ENCODE measurements around the gene KCNA10.
A peak's percentile ranks its signal among the peaks of the same experiment; 100 is the strongest.

The KCNA10 gene

GRCh38 chr1:110554871-110555801, 36.2 kb upstream of the KCNA10 start:
- Histone ChIP-seq H3K27me3 (ENCODE audit: control insufficient read depth in 5 of 5, insufficient read depth in 4 of 5, low read length in 5 of 5) (peaks cover 4 to 26% (median 16%) of the 10 kb centered on the region in 5 donors), H3K4me3 (ENCODE audit: low read depth in 1 of 5, low read length in 5 of 5) (peak overlapping the region; percentile 37 to 64 (median 42)), H3K9me3 (ENCODE audit: control insufficient read depth in 5 of 5, low read length in 5 of 5) (no peaks in the 10 kb centered on the region), H3K9ac (ENCODE audit: low read length in 5 of 5) (no peak overlapping the region), H3K4me1 (ENCODE audit: control insufficient read depth in 5 of 5, insufficient read depth in 5 of 5, low read length in 5 of 5) (peaks cover 6 to 17% (median 13%) of the 10 kb centered on the region in 5 donors), H3K27ac (ENCODE audit: low read depth, low read length) (no peak overlapping the region), H3K36me3 (ENCODE audit: control insufficient read depth in 5 of 5, insufficient read depth in 5 of 5, low read length in 5 of 5) (no peaks in the 10 kb centered on the region)

- Histone ChIP-seq H3K9ac (ENCODE audit: low read length in 5 of 5) (no peak overlapping the region), H3K4me3 (ENCODE audit: low read depth in 1 of 5, low read length in 5 of 5) (no peak overlapping the region), H3K36me3 (ENCODE audit: control insufficient read depth in 5 of 5, insufficient read depth in 5 of 5, low read length in 5 of 5) (no peaks in the 10 kb centered on the region), H3K4me1 (ENCODE audit: control insufficient read depth in 5 of 5, insufficient read depth in 5 of 5, low read length in 5 of 5) (peaks cover 4 to 13% (median 13%) of the 10 kb centered on the region in 5 donors), H3K9me3 (ENCODE audit: control insufficient read depth in 5 of 5, low read length in 5 of 5) (no peaks in the 10 kb centered on the region), H3K27ac (ENCODE audit: low read depth, low read length) (no peak overlapping the region), H3K27me3 (ENCODE audit: control insufficient read depth in 5 of 5, insufficient read depth in 4 of 5, low read length in 5 of 5) (peaks cover 4 to 25% (median 14%) of the 10 kb centered on the region in 5 donors)
Observed at GRCh38 chr1:110551278-110551809, 32.4 kb upstream of the KCNA10 start.

GRCh38 chr1:110549831-110550230, 30.9 kb upstream of the KCNA10 start:
- Histone ChIP-seq H3K9ac (ENCODE audit: low read length in 5 of 5) (no peak overlapping the region), H3K9me3 (ENCODE audit: control insufficient read depth in 5 of 5, low read length in 5 of 5) (no peaks in the 10 kb centered on the region), H3K27me3 (ENCODE audit: control insufficient read depth in 5 of 5, insufficient read depth in 4 of 5, low read length in 5 of 5) (peaks cover 0 to 18% (median 9%) of the 10 kb centered on the region in 5 donors), H3K4me1 (ENCODE audit: control insufficient read depth in 5 of 5, insufficient read depth in 5 of 5, low read length in 5 of 5) (peaks cover 0 to 1% (median under 1%) of the 10 kb centered on the region in 5 donors), H3K36me3 (ENCODE audit: control insufficient read depth in 5 of 5, insufficient read depth in 5 of 5, low read length in 5 of 5) (no peaks in the 10 kb centered on the region), H3K27ac (ENCODE audit: low read depth, low read length) (no peak overlapping the region), H3K4me3 (ENCODE audit: low read depth in 1 of 5, low read length in 5 of 5) (no peak overlapping the region)

GRCh38 chr1:110548381-110548780, 29.4 kb upstream of the KCNA10 start:
- Histone ChIP-seq H3K9me3 (ENCODE audit: control insufficient read depth in 5 of 5, low read length in 5 of 5) (no peaks in the 10 kb centered on the region), H3K4me1 (ENCODE audit: control insufficient read depth in 5 of 5, insufficient read depth in 5 of 5, low read length in 5 of 5) (no peaks in the 10 kb centered on the region), H3K4me3 (ENCODE audit: low read depth in 1 of 5, low read length in 5 of 5) (no peak overlapping the region), H3K27me3 (ENCODE audit: control insufficient read depth in 5 of 5, insufficient read depth in 4 of 5, low read length in 5 of 5) (peaks cover 0 to 14% (median 9%) of the 10 kb centered on the region in 5 donors), H3K27ac (ENCODE audit: low read depth, low read length) (no peak overlapping the region), H3K36me3 (ENCODE audit: control insufficient read depth in 5 of 5, insufficient read depth in 5 of 5, low read length in 5 of 5) (no peaks in the 10 kb centered on the region), H3K9ac (ENCODE audit: low read length in 5 of 5) (no peak overlapping the region)

- Histone ChIP-seq H3K9me3 (ENCODE audit: control insufficient read depth in 5 of 5, low read length in 5 of 5) (no peaks in the 10 kb centered on the region), H3K27ac (ENCODE audit: low read depth, low read length) (no peak overlapping the region), H3K36me3 (ENCODE audit: control insufficient read depth in 5 of 5, insufficient read depth in 5 of 5, low read length in 5 of 5) (no peaks in the 10 kb centered on the region), H3K9ac (ENCODE audit: low read length in 5 of 5) (no peak overlapping the region), H3K4me3 (ENCODE audit: low read depth in 1 of 5, low read length in 5 of 5) (no peak overlapping the region), H3K27me3 (ENCODE audit: control insufficient read depth in 5 of 5, insufficient read depth in 4 of 5, low read length in 5 of 5) (peaks cover 0 to 11% (median 6%) of the 10 kb centered on the region in 5 donors), H3K4me1 (ENCODE audit: control insufficient read depth in 5 of 5, insufficient read depth in 5 of 5, low read length in 5 of 5) (no peaks in the 10 kb centered on the region)
Observed at GRCh38 chr1:110547017-110547416, 28.0 kb upstream of the KCNA10 start.

- H3K9ac ChIP-seq (ENCODE audit: low read length in 5 of 5) = no peak overlapping the region
- no peak overlapping the region for H3K27ac ChIP-seq (ENCODE audit: low read depth, low read length)
- H3K4me3 ChIP-seq (ENCODE audit: low read depth in 1 of 5, low read length in 5 of 5) = no peak overlapping the region
- no peaks in the 10 kb centered on the region for H3K9me3 ChIP-seq (ENCODE audit: control insufficient read depth in 5 of 5, low read length in 5 of 5)
- peaks cover 0 to 3% (median 0%) of the 10 kb centered on the region in 5 donors for H3K27me3 ChIP-seq (ENCODE audit: control insufficient read depth in 5 of 5, insufficient read depth in 4 of 5, low read length in 5 of 5)
- H3K36me3 ChIP-seq (ENCODE audit: control insufficient read depth in 5 of 5, insufficient read depth in 5 of 5, low read length in 5 of 5) = no peaks in the 10 kb centered on the region
- no peaks in the 10 kb centered on the region for H3K4me1 ChIP-seq (ENCODE audit: control insufficient read depth in 5 of 5, insufficient read depth in 5 of 5, low read length in 5 of 5)
Observed at GRCh38 chr1:110545492-110545891, 26.5 kb upstream of the KCNA10 start.

GRCh38 chr1:110544753-110545152, 25.8 kb upstream of the KCNA10 start:
- no peak overlapping the region for H3K9ac ChIP-seq (ENCODE audit: low read length in 5 of 5)
- no peaks in the 10 kb centered on the region for H3K9me3 ChIP-seq (ENCODE audit: control insufficient read depth in 5 of 5, low read length in 5 of 5)
- H3K4me3 ChIP-seq (ENCODE audit: low read depth in 1 of 5, low read length in 5 of 5) = no peak overlapping the region
- H3K36me3 ChIP-seq (ENCODE audit: control insufficient read depth in 5 of 5, insufficient read depth in 5 of 5, low read length in 5 of 5) = no peaks in the 10 kb centered on the region
- H3K27me3 ChIP-seq (ENCODE audit: control insufficient read depth in 5 of 5, insufficient read depth in 4 of 5, low read length in 5 of 5) = peaks cover 0 to 3% (median 0%) of the 10 kb centered on the region in 5 donors
- no peaks in the 10 kb centered on the region for H3K4me1 ChIP-seq (ENCODE audit: control insufficient read depth in 5 of 5, insufficient read depth in 5 of 5, low read length in 5 of 5)
- H3K27ac ChIP-seq (ENCODE audit: low read depth, low read length) = no peak overlapping the region

- no peaks in the 10 kb centered on the region for H3K36me3 ChIP-seq (ENCODE audit: control insufficient read depth in 5 of 5, insufficient read depth in 5 of 5, low read length in 5 of 5)
- H3K9ac ChIP-seq (ENCODE audit: low read length in 5 of 5) = no peak overlapping the region
- peaks cover 0 to 5% (median 4%) of the 10 kb centered on the region in 5 donors for H3K27me3 ChIP-seq (ENCODE audit: control insufficient read depth in 5 of 5, insufficient read depth in 4 of 5, low read length in 5 of 5)
- no peak overlapping the region for H3K4me3 ChIP-seq (ENCODE audit: low read depth in 1 of 5, low read length in 5 of 5)
- no peak overlapping the region for H3K27ac ChIP-seq (ENCODE audit: low read depth, low read length)
- H3K9me3 ChIP-seq (ENCODE audit: control insufficient read depth in 5 of 5, low read length in 5 of 5) = no peaks in the 10 kb centered on the region
- no peaks in the 10 kb centered on the region for H3K4me1 ChIP-seq (ENCODE audit: control insufficient read depth in 5 of 5, insufficient read depth in 5 of 5, low read length in 5 of 5)
Observed at GRCh38 chr1:110542725-110543124, 23.8 kb upstream of the KCNA10 start.

GRCh38 chr1:110541906-110542395, 23.0 kb upstream of the KCNA10 start:
- no peaks in the 10 kb centered on the region for H3K36me3 ChIP-seq (ENCODE audit: control insufficient read depth in 5 of 5, insufficient read depth in 5 of 5, low read length in 5 of 5)
- H3K4me3 ChIP-seq (ENCODE audit: low read depth in 1 of 5, low read length in 5 of 5) = no peak overlapping the region
- H3K9ac ChIP-seq (ENCODE audit: low read length in 5 of 5) = no peak overlapping the region
- no peaks in the 10 kb centered on the region for H3K4me1 ChIP-seq (ENCODE audit: control insufficient read depth in 5 of 5, insufficient read depth in 5 of 5, low read length in 5 of 5)
- peaks cover 0 to 5% (median 4%) of the 10 kb centered on the region in 5 donors for H3K27me3 ChIP-seq (ENCODE audit: control insufficient read depth in 5 of 5, insufficient read depth in 4 of 5, low read length in 5 of 5)
- H3K27ac ChIP-seq (ENCODE audit: low read depth, low read length) = no peak overlapping the region
- no peaks in the 10 kb centered on the region for H3K9me3 ChIP-seq (ENCODE audit: control insufficient read depth in 5 of 5, low read length in 5 of 5)
